NCI-H1092 (cell line): Measurements from ENCODE around the gene ARAP1.

ENCODE experiments used
- DNase-seq: peaks from one replicate; lab custom pipeline; 2025; lab: John Stamatoyannopoulos, UW

The ARAP1 gene

DNA sequence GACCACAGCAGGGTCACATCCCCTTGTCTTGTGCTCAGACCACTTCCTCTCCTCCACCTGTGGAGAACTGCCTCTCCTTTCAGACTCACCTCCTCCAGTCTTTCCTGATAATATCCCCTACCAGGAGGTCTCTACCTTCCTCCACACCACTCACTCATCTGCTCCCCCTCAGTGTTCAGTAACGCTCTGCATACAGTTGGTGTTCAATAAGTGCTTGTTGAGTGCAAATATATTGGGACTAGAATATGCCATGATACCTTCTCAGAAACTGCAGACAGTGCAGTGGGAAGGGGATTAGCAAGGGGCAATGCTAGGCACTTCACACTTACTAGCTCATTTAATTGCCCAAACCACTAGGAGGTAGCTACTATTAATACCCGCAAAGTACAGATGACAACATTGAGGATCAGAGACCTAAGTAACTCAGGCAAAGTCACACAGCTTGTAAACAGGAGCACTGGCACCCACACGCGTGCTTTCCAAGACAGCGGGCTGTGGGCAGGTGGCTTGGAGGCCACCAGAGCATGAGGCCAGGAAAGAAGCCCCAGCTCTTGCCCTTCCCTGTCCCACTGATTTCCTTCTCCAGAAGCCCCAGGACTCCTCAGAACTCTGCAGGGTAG lies 69.9 kb downstream of the ARAP1 start:
- no peak for DNase-seq

DNA sequence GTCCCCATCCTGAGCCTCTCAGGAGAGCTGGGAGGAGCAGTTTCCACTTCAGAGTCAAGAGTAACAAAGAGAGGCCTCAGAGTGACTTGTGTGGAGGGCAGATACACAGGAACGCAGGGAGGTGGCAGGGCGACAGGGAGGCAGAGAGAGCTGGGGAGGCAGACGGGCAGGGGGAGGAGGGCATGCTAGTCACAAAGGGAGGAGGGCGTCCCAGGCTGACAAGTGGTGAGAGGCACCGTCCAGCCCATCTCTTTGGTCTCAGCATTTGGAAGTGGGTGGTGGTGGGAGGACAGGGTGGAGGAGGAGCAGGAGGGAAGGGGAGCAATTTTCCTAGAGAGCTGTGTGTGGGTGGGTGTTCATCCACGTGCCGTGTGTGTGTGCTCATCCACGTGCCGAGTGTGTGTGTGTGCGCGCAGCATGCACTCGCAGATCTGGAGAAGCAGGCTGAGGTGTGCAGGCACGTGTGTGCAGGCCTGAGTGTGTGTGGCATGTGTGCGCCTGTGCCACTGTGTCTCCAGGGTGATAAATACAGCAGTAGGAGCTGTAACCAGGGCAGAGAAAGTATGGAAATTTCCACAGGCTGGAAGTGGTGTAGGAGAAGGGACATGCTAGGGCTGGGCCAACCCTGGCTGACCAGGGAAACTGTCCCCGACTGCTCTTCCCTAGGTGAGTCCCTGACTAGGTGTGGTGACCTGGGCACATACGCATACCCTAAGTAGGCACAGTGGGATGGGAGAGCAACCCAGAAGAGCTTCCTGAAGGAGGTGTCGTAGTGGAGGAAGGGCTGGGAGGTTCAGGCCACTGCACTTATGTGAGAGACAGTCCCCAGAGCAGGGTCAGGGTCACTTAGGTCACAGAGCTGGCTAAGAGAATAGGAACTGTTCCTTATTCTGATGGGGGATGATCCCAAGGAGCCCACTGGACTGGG lies 70.7 kb downstream of the ARAP1 start:
- DNase-seq: no peak

DNA sequence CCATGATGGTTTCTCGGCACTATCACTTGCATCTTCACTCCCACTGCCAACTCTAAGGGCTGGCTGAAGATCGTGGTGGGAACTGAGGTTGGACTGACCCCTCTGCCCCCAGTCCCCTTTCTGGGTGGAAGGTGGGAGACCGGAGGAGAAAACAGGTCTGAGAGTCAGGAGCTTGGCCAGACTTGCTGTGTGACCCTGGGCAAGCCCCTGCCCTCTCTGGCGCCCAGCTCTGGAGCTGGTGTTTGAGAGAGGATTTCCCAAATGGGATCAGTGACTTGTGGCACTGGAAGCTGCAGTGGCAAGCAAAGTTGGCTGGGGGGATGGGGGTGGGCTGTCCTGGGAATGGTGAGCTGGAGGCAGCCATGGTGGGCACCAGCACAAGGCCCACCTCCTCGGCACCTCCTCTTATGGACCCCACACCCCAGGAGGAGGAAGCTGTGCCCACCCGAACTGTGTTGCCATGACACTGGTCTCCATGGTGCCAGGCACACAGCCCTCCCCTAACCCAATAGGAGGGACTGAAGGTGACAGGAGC lies 71.5 kb downstream of the ARAP1 start:
- no peak for DNase-seq

DNA sequence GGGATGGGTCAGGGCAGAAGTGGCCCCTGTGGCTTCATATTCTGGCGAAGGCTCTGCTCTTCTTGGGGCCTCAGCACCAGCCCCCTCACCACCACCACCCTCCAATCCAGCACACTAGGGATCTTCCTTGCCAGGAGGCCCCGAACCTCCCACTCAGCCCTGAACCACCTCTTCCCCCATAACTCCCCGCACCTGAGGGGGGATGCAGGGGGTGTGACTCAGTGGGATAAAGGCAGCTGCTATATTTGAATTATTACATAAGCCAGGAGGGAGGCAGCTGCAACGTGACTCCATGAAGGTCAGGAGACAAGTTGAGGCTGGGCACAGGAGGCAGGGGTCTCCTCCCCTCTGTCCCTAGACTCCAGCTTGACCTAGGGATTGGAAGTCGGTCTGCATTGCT lies 72.3 kb downstream of the ARAP1 start:
- DNase-seq: no peak

DNA sequence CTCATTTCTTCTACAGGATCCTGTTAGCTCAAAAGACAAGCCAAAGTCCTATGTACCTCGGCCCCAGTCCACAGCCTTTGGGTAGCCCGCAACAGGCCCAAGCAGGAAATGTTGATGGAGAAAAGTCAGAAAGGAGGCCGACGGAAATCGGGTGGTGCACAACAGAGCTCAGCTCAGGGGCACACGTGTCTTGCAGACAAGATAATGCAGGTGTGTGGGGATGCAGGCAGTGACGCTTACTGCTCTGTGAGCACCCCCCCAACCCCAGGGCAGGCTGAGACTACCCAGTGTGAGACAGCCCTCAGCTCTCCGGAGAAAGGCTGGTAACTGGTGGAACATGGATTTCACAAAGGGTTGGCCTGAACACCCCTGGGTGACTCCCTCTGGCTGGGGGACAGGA lies 73.7 kb downstream of the ARAP1 start:
- DNase-seq: no peak

DNA sequence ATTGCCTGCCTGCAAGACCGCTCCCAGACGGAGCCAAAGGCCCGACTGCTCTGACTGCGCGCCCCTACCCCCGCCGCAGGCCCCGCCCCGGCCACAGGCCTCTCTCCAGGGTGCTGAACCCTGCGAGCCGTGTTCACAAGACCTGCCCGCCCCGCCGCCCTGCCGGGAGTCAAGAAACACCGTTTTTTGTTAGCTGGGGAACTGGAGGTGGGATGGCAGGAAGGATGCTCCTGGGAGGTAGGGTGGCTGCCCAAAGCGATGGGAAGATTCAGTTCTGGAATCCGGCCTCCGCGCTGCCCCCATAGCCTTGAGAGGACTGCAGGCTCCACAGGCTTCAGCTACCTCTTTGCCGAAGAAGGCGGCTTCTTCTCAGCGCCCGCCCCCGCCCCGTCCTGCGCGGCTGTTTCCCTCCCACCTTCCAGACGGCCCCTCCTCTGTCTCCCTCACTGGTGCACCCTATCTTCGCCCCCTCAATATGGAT lies 75.3 kb downstream of the ARAP1 start:
- DNase-seq: no peak

DNA sequence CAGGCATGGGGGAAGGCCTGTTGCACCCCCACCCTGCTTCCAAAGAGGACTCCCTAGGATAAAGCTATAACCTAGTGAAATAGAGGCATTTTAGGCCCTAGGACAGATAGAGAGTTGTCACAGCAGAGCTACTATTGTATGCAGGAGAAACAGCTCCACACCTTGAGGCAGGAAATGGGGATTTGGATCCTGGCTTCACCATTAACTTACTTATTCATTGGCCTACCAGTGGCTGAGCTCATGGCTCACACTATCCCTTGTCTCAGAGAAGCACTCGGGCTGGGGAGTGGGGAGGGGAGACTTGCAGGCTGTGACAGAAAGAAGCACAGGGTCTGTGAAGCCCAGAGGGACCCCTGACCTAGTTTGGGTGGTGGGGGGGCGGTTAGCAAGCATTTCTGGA lies 77.0 kb downstream of the ARAP1 start:
- no peak for DNase-seq

DNA sequence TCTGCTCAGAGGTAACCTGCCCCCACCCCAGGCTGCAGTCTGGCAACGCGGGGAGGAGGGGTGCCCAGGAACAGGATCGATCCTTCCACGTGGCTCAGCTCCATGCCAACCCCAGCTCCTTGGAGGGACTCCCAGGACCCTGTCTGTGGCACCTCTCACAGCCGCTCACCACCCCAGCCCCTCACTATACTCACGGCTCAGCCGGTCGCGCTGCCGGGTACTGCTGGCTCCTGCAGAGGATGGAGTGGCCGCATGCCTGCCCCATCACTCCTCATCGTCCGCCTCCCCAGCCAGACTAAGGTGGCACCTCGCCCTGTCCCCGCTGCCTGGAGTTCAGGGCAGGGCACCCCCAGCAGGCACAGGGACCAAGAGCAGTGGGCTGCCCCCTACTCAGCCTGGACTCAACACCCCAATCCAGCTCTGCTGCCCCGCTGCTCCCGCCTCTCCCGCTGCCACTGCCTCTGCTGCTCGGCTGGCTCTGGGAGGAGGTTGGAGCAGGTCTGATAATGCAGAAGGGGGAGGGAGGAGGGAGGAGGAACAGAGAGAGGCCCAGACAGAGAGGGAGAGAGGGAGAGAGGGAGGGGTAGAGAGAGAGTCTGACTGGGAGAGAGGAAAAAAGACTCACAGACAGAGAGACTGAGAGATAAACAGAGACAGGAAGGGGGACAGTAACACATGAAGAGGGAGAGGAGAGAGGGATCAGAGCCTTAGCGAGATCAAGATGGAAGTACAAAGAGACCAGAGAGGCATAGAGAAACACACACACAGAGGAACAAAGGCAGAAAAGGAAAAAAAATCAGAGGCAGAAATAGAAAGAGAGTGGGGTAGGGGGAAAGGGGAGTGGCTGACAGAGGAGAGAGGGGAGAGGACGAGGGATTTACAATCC lies 78.0 kb downstream of the ARAP1 start, which contains the start of gene PDE2A:
PDE2A (minus strand) TSS at position 480 of the 886 bp plus-strand sequence; CDS start at position 265, 215 bp downstream.
- DNase-seq: peak; percentile 48

DNA sequence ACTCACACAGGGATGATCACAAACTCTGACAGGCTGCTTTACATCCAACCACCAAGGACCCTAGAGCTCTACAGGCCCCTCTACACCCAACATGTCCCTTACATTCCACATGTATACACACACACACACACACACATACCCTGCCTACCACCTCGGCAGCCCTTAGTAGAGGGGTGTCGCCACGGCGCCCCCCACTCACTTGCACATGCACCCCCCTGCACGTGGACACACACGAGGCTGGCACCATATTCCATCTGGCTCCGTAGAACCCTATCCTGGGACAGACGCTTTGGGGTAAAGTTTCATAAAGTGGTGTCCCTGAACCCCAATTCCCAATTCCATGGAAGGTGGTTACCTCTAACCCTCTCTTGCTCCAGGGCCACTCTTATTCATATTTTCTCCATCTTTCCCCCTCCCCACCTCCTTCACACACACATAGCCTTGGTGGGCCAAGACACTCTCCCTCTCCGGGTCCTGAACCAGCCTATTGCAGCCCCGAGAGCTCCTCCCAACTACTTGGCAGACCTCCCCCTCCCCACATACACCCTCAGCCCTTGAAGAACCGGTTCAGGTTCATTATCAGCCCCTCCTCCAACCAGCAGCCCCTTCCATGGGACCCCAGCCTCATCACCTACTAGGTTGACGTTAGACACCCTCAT lies 78.8 kb downstream of the ARAP1 start:
- DNase-seq: no peak

DNA sequence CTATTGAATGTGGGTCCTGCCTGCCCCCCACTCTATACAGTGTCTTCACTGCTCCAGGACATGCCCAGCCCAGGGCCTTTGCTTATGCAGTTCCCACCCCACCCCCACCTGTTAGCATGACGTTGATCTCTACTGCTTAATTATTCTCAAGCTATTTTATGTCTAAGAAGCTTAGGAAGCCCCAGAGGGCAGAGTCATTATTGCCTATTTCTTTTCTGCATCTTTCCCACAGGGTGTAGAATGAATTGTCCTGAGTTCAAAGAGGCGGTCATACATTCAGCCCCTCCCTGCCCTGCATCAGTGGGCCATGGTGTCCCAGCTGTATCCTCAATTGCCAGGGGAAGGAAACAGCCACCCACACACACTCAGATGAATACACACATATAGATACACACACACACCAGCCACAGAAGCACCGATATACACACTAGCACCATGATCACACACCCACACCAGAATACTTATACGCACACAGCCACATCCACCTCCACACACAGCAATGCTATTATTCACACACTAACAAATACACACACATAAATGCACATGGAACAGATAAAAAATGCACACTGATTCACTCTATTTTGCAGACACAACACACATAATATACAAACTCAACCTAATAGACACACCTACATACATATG lies 79.5 kb downstream of the ARAP1 start:
- DNase-seq: no peak

DNA sequence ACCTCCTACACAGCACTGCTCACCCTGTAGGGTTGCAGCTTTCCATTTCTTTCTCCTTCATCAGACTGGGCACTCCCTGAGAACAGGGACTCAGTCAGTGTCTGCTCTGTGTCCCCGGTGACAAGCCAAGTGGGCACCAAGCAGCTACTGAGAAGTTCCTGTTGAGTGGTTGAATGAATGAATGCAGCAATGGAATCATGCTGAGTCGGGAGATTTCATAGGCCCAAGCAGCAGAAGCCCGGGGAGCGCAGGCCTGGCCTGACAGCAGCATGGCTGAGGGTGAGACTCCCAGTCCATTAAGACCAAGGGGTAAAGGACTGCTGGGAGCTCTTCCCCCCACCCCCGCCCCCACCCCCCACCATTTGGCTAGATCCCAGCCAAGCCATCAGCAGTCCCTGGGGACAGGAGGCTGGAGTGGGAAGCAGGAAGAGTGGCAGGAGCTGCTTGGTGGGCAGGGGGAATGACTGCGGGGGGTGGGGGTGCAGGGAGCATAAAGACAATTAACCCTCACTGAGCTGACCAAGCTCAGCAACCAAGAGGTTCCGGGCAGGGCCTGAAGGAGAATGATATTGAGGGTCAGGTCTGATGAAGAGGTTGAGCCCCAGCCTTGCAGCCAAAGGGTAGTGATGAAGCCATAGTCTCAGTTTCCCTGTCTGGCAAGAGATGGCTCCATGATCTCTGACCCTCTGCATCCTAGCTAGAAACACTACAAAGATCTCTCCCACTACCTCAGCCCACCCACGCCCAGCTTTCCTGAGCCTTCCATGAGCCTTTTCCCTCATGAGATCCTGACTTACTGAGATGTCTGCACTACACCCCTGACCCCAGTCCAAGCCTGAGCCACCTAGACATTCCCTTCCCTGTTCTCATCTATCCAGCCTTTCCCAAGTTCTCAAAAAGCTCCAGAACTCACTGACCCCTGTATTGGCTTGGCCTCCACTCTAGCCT lies 80.8 kb downstream of the ARAP1 start:
- no peak for DNase-seq

DNA sequence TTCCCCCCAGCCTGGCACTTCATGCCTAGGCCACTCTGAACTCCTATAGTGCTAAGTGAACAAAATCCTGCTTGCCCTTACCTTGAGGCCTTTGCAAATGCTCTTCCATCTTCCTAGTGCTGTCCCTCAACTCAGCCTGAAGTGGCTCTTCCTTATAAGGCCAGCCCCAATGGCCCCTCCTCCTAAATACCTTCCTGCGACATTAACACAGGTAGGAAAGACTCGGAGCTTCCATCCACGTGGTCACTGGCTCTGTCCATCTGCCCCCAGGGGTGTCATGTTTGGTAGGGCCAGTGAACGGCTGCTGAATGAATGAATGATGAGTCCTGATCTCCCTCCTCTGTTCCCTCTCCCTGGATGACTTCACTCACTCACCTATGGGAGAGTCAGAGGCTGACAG lies 82.2 kb downstream of the ARAP1 start:
- DNase-seq: no peak

DNA sequence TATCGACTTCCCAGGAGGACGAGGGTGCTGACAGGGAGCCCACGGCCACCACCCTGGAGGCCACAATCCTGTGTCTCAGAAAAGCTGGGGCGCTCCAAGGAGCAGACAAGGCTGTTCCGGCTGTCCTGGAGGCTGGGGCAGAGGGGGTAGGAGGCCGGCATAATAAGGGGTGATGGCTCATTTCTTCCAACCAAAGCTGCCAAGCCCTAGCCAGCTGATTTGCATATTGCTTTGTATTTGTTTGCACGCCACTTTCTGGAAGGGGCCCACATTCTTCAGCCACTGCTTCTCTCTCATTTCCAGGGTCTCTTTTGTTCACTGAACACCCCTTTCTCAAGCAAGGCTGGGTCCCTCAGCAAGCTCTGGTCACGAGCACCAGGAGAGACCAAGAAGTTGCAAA lies 82.7 kb downstream of the ARAP1 start:
- no peak for DNase-seq

DNA sequence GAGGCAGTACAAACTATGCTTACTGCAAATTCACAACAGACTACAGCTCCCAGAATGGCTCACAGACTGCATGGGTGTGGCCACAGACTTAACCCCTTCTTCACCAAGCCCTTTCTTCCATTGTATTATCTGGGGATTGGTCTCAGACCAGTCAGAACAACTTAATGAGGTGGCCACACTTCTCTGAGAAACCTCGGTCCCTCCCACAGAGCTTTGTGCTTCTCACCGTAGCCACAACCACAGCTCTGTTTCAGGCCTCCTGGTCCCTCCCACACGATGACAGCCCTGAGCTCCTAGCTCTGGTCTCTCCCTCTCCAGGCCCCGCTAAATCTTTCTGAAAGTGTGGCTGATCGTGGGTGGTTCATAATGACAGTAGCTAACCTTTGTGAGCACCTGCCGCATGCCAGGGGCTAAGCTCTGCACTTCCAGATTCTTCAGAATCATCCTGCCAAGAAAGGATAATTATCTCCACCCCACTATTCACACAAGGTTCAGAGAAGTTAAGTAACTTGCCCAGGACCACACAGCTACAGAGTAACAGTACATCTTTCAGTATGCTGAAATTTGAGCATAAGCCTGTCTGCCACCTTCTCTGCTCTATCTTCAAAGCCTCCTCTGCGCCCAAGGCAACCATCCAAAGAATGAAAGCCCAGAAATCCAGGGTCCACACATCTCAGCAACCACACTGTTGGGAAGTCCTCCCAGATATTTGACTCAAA lies 83.4 kb downstream of the ARAP1 start:
- no peak for DNase-seq

DNA sequence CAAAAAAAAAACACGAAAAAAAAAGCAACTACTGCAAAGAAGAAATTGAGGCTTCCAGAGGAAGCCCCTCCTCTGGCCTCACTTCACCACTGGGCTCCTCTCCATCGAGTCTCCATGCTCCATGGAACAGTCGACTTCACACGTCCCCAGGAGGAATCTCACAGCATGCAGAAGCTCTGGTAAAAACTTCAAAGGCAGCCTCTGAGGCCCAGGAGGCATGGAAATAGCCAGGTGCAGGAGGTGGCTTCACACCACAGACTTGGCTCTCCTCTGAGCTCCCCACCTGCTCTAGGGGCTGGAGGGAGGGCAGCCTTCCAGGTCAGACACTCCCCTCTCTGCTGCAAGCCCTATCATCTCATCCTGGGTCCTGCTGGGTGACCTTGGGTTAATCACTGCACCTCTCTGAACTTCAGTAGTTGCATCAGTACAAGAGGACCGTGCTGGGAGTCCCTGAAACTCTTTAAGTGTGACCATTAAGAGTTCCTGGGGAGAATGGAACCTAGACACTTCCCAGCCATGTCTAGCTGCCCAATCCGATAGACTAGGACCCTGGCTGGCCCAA lies 86.2 kb downstream of the ARAP1 start:
- DNase-seq: no peak

DNA sequence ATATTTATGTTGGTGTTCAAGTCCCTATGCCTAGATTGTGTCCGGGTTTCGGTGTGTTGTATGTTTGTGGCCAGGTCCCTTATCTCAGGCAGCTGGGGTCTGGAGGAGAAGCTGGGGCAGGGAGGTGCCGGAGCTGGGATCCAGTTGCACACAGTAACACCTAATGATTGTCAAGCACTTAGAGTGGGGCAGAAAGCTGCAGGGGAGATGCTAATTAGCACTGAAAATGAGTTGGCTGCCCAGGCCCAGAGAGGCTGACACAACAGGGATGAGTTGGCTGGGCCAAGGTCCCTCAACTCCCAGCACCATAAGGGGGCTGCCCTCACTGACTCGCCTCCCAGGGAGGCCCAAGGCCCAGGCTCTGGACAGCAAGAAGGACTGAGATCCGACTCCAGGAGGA lies 90.2 kb downstream of the ARAP1 start:
- no peak for DNase-seq

DNA sequence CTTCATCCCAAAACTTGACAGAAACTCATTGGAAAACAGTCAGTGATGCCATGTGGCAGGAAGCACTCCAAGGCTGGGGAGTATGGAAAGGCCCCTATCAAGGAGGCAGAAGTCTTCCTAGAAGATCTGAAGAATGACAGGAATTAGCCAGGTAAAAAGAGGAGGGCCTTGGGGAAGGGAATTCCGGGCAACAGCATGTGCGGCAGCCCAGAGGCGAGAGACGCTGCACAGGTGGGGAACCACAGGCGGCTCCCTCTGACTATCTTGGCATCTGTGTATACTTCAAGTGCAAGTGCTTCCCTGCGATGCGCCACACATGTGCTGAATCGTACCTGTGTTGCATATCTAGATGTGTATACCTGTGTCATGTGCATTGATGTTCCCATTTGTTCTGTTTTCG lies 90.7 kb downstream of the ARAP1 start:
- DNase-seq: no peak

DNA sequence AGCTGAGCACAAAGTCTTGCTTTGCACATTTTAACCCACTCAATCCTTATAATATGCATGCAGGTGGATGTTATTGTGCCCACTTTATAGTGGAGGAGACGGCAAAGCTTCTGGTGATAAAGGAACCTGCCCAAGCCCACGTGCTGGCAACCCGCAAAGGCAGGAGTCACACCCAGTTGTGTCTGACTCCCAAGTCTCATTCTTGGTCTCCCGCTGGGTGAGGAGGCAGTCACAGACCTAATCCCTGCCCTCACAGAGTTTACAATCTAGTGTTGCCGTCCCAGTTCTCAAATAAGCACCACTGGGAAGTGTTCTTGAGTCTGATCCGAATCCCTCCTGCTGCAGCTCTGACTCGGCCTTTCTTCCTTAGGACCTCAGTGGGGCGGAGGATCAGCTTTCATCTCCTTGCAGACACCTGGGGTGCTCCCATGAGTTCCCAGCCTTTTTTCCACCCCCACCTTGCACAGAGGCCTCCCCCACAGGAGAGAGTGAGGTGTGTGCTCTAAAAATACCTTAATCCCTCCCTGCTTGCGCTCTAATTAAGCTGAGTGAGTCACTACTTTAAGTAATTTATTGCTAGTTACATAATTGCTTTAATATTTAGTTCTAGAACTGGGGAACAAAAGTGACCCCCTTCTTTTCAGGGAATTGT lies 93.1 kb downstream of the ARAP1 start:
- DNase-seq: no peak
